Neural cell (in vitro differentiated cells): ENCODE data around the gene BCAP29. TPM values are rescaled to one million over a fixed set of nuclear protein-coding genes. Genes with fewer than 3 reads are reported as not detected.

Experiments
- H2AFZ ChIP-seq: fragments of 200-600, 300-800 bp; sonication (generic), shearing (Covaris generic); 2 replicates; pipeline ENCODE4 v1.6.0; 2014; ENCODE audit warnings: low read depth, mild to moderate bottlenecking, antibody characterized with exemption, low read length, moderate library complexity
- H3F3A ChIP-seq: fragments of 200-600 bp; shearing (Covaris generic); 2 replicates; pipeline ENCODE4 v1.6.1; 2016; ENCODE audit warnings: mild to moderate bottlenecking, moderate library complexity, mixed read lengths, antibody characterized with exemption, low read length; ENCODE audit not compliant: insufficient read depth, poor library complexity, severe bottlenecking
- H3K27ac ChIP-seq: fragments of 200-600, 300-800 bp; sonication (generic), shearing (Covaris generic); 2 replicates; pipeline ENCODE4 v1.5.1; 2014; ENCODE audit warnings: mild to moderate bottlenecking, low read length, moderate library complexity
- H3K27me3 ChIP-seq: fragments of 300-800, 200-600 bp; sonication (generic), shearing (Covaris generic); 2 replicates; pipeline ENCODE4 v1.6.0; 2014; ENCODE audit warnings: mild to moderate bottlenecking, low read depth, low read length, moderate library complexity; ENCODE audit not compliant: insufficient read depth
- H3K36me3 ChIP-seq: fragments of 300-800, 200-600 bp; sonication (generic), shearing (Covaris generic); 2 replicates; pipeline ENCODE4 v1.5.1; 2014; ENCODE audit warnings: mild to moderate bottlenecking, antibody characterized with exemption, low read length, moderate library complexity; ENCODE audit not compliant: insufficient read depth
- H3K4me2 ChIP-seq: fragments of 300-800, 200-600 bp; sonication (generic), shearing (Covaris generic); 2 replicates; pipeline ENCODE4 v1.6.0; 2014; ENCODE audit warnings: mild to moderate bottlenecking, low read length
- H3K4me3 ChIP-seq: fragments of 300-800, 200-600 bp; sonication (generic), shearing (Covaris generic); 2 replicates; pipeline ENCODE4 v1.5.1; 2014; ENCODE audit warnings: mild to moderate bottlenecking, low read length, moderate library complexity
- H3K79me2 ChIP-seq: fragments of 200-600 bp; shearing (Covaris generic); replicated peaks from 2 replicates; pipeline ENCODE4 v1.6.0; 2014; ENCODE audit warnings: mild to moderate bottlenecking, low read length, moderate library complexity; ENCODE audit not compliant: insufficient read depth
- H3K9ac ChIP-seq: fragments of 300-800, 200-600 bp; sonication (generic), shearing (Covaris generic); 2 replicates; pipeline ENCODE4 v1.6.1; 2016; ENCODE audit warnings: mild to moderate bottlenecking, low read length, mixed read lengths
- H3K9me2 ChIP-seq: fragments of 200-600 bp; shearing (Covaris generic); 2 replicates; pipeline ENCODE4 v1.6.1; 2016; ENCODE audit warnings: mild to moderate bottlenecking, low read length, mixed read lengths; ENCODE audit not compliant: insufficient read depth
- H3K9me3 ChIP-seq: fragments of 200-600, 300-800 bp; sonication (generic), shearing (Covaris generic); 2 replicates; pipeline ENCODE4 v1.6.1; 2016; ENCODE audit warnings: mild to moderate bottlenecking, mixed run types, low read length, moderate library complexity, mixed read lengths
- H4K20me1 ChIP-seq: fragments of 200-600 bp; shearing (Covaris generic); 2 replicates; pipeline ENCODE4 v1.6.1; 2016; ENCODE audit warnings: mild to moderate bottlenecking, mixed run types; ENCODE audit not compliant: insufficient read depth
- CTCF ChIP-seq: fragments of 450-650 bp; IDR thresholded peaks from 2 replicates; pipeline ENCODE4 v1.5.1; 2014; ENCODE audit warnings: antibody characterized with exemption, mild to moderate bottlenecking, moderate library complexity; ENCODE audit not compliant: poor library complexity, severe bottlenecking
- EP300 ChIP-seq: fragments of 450-650 bp; conservative IDR thresholded peaks from 2 replicates; pipeline ENCODE4 v1.6.1; 2014; ENCODE audit warnings: antibody characterized with exemption, mild to moderate bottlenecking, moderate library complexity; ENCODE audit not compliant: poor library complexity, severe bottlenecking
- EZH2 ChIP-seq: fragments of 200-600, 300-800 bp; shearing (Covaris generic), sonication (generic); IDR thresholded peaks from 2 replicates; pipeline ENCODE4 v1.6.1; 2014; ENCODE audit warnings: antibody characterized with exemption, low read length, borderline replicate concordance, mild to moderate bottlenecking; ENCODE audit not compliant: insufficient read depth, poor library complexity, severe bottlenecking
- MXI1 ChIP-seq: fragments of 450-650 bp; conservative IDR thresholded peaks from 2 replicates; pipeline ENCODE4 v1.6.1; 2014; ENCODE audit warnings: antibody characterized with exemption, mild to moderate bottlenecking; ENCODE audit not compliant: poor library complexity, severe bottlenecking
- POLR2AphosphoS5 ChIP-seq: IDR thresholded peaks from 2 replicates; pipeline ENCODE4 v1.6.1; 2012
- RAD21 ChIP-seq: fragments of 450-650 bp; conservative IDR thresholded peaks from 2 replicates; pipeline ENCODE4 v1.6.1; 2014; ENCODE audit warnings: antibody characterized with exemption, mild to moderate bottlenecking, moderate library complexity
- REST ChIP-seq: IDR thresholded peaks from 2 replicates; pipeline ENCODE4 v1.6.1; 2012; ENCODE audit warnings: borderline replicate concordance
- SMC3 ChIP-seq: fragments of 450-650 bp; conservative IDR thresholded peaks from 2 replicates; pipeline ENCODE4 v1.6.1; 2014; ENCODE audit warnings: antibody characterized with exemption, mild to moderate bottlenecking, moderate library complexity; ENCODE audit not compliant: poor library complexity
- TAF1 ChIP-seq: IDR thresholded peaks from 2 replicates; pipeline ENCODE4 v1.6.1; 2012; ENCODE audit warnings: low read depth
- polyA plus RNA-seq: library from polyadenylated mRNA; depleted of rRNA; stranded (reverse); fragments of >200 nt; gene quantifications from 2 replicates; pipeline ENCODE4 v1.2.3, GENCODE V29; 2014

The BCAP29 gene
- polyA plus RNA-seq, 1 donor from 2014 or later: 51.5 TPM

GRCh38 chr7:107643938-107644308 is 63.9 kb downstream of the BCAP29 start:
- Histone ChIP-seq H3K4me3 (no peak overlapping the region), H3K9me2 (no peaks in the 10 kb centered on the region), H3F3A (no peaks in the 10 kb centered on the region), H3K27me3 (no peaks in the 10 kb centered on the region), H3K4me2 (no peak overlapping the region), H2AFZ (no peak overlapping the region), H3K9ac (no peak overlapping the region), H4K20me1 (no peaks in the 10 kb centered on the region), H3K27ac (no peak overlapping the region), H3K36me3 (no peaks in the 10 kb centered on the region), H3K9me3 (no peaks in the 10 kb centered on the region), H3K79me2 (no peaks in the 10 kb centered on the region)
- TF ChIP-seq TAF1: no peak
- TF ChIP-seq MXI1: no peak
- no peak for TF ChIP-seq SMC3
- no peak for TF ChIP-seq REST
- TF ChIP-seq CTCF: no peak
- no peak for TF ChIP-seq POLR2AphosphoS5
- no peak for TF ChIP-seq RAD21
- TF ChIP-seq EP300: no peak
- no peak for TF ChIP-seq EZH2

GRCh38 chr7:107644309-107644974 is 64.4 kb downstream of the BCAP29 start:
- TF ChIP-seq POLR2AphosphoS5: no peak
- TF ChIP-seq RAD21: no peak
- TF ChIP-seq EP300: no peak
- TF ChIP-seq TAF1: no peak
- no peak for TF ChIP-seq CTCF
- TF ChIP-seq MXI1: no peak
- no peak for TF ChIP-seq REST
- TF ChIP-seq SMC3: no peak
- TF ChIP-seq EZH2: no peak
- H3K79me2 ChIP-seq: no peaks in the 10 kb centered on the region
- no peak overlapping the region for H3K27ac ChIP-seq
- no peak overlapping the region for H2AFZ ChIP-seq
- H3K9me3 ChIP-seq: no peaks in the 10 kb centered on the region
- no peaks in the 10 kb centered on the region for H3K27me3 ChIP-seq
- H3K4me3 ChIP-seq: no peak overlapping the region
- no peaks in the 10 kb centered on the region for H3K9me2 ChIP-seq
- H4K20me1 ChIP-seq: no peaks in the 10 kb centered on the region
- H3K36me3 ChIP-seq: no peaks in the 10 kb centered on the region
- H3K9ac ChIP-seq: no peak overlapping the region
- H3K4me2 ChIP-seq: no peak overlapping the region
- H3F3A ChIP-seq: no peaks in the 10 kb centered on the region
